Loucy (cell line): ENCODE data around the gene AP1G1.

Source experiments
- H2AFZ ChIP-seq: fragments of 200-600 bp; sonication (generic); 2 replicates; pipeline ENCODE4 v1.6.0; 2016; ENCODE audit warnings: antibody characterized with exemption, mild to moderate bottlenecking, low read length, moderate library complexity
- H3F3A ChIP-seq: fragments of 200-600 bp; 2 replicates; pipeline ENCODE4 v1.6.0; 2016; ENCODE audit warnings: antibody characterized with exemption, low read depth, mild to moderate bottlenecking
- H3K27me3 ChIP-seq: fragments of 200-600 bp; sonication (generic); 2 replicates; pipeline ENCODE4 v1.6.1; 2014; ENCODE audit warnings: low read length, mild to moderate bottlenecking; ENCODE audit not compliant: insufficient read depth, poor library complexity, severe bottlenecking
- H3K36me3 ChIP-seq: fragments of 200-600 bp; sonication (generic); 2 replicates; pipeline ENCODE4 v1.6.1; 2016; ENCODE audit warnings: low read length; ENCODE audit not compliant: insufficient read depth
- H3K4me1 ChIP-seq: fragments of 200-600 bp; sonication (generic); 2 replicates; pipeline ENCODE4 v1.5.1; 2014; ENCODE audit warnings: low read length, mild to moderate bottlenecking; ENCODE audit not compliant: insufficient read depth, poor library complexity, severe bottlenecking
- H3K4me2 ChIP-seq: fragments of 200-600 bp; sonication (generic); 2 replicates; pipeline ENCODE4 v1.6.0; 2014; ENCODE audit warnings: antibody characterized with exemption, low read length, low read depth, mild to moderate bottlenecking; ENCODE audit not compliant: poor library complexity, severe bottlenecking
- H3K4me3 ChIP-seq: fragments of 200-600 bp; sonication (generic); 2 replicates; pipeline ENCODE4 v1.5.1; 2014; ENCODE audit warnings: low read length, mild to moderate bottlenecking, mixed read lengths; ENCODE audit not compliant: poor library complexity, severe bottlenecking
- H3K79me2 ChIP-seq: fragments of 200-600 bp; sonication (generic); 2 replicates; pipeline ENCODE4 v1.6.1; 2014; ENCODE audit warnings: low read length; ENCODE audit not compliant: insufficient read depth
- H3K9ac ChIP-seq: fragments of 200-600 bp; sonication (generic); 2 replicates; pipeline ENCODE4 v1.6.0; 2014; ENCODE audit warnings: mild to moderate bottlenecking, low read depth, low read length, moderate library complexity; ENCODE audit not compliant: poor library complexity, severe bottlenecking
- H3K9me2 ChIP-seq: fragments of 200-600 bp; sonication (generic); replicated peaks from 2 replicates; pipeline ENCODE4 v1.6.1; 2016; ENCODE audit warnings: low read depth, low read length, mixed read lengths
- H3K9me3 ChIP-seq: fragments of 200-600 bp; sonication (generic); 2 replicates; pipeline ENCODE4 v1.6.1; 2014; ENCODE audit warnings: mild to moderate bottlenecking, antibody characterized with exemption, low read length, low read depth; ENCODE audit not compliant: insufficient read depth
- H4K20me1 ChIP-seq: fragments of 200-600 bp; sonication (generic); 2 replicates; pipeline ENCODE4 v1.6.0; 2014; ENCODE audit warnings: antibody characterized with exemption, low read length, mild to moderate bottlenecking; ENCODE audit not compliant: insufficient read depth, poor library complexity, severe bottlenecking
- EZH2phosphoT487 ChIP-seq: fragments of 200-600 bp; IDR thresholded peaks from 2 replicates; pipeline ENCODE4 v1.6.1; 2018; ENCODE audit warnings: antibody characterized with exemption, mild to moderate bottlenecking, moderate library complexity, borderline replicate concordance
- TF ChIP-seq, protein P1 (sequence below): fragments of 200-600 bp; sonication (generic); conservative IDR thresholded peaks from 2 replicates; pipeline ENCODE4 v1.5.1; 2014; ENCODE audit warnings: mild to moderate bottlenecking, antibody characterized with exemption, low read length

AP1G1 gene

DNA sequence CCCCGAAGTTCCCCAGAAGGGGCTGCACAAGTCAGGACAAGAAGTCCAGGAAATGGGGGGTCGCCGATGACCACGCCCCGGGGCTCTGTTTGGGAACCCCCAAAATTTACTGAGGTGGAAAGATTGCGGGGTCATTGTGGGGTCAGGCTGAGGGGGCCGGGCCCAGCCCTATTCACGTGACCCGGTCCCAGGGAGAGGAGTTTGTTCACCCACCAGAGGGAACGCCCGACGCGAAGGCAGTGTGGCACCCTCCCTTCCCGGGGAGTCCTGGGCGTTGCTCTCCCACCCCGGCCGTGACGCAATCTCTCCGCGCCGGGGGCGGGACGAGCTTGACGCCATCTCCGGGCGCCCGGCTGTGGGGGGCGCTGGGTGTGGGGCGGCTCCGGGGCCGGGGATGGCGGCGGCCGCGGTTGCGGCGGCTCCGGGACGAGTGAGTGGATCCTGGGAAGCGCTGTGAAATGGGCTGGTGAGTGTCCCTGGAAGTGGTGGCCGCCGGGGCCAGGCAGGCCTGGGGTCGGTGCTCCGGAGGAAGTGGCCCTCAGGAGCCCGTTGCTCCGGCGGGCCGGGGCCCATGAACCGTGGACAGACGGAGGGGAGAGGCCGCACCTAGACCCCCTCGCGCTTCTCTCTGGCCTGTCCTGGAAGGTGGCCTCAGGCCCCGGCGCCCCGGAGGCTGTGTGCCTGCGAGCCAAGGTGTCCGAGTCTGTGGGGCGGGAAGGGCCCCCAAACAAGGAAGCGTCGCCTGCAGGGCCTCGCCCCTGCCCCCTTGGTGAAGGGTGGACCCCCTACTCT is 37.2 kb upstream of the AP1G1 start, which contains the start of gene ATXN1L:
Gene ATXN1L, plus strand, starts transcription at position 338 of the 792 bp plus-strand sequence. CDS start 3,765 bp downstream, outside the sequence.
- peaks cover 28% of the 10 kb centered on the region for H3K79me2 ChIP-seq
- peak within 1 kb of the TSS; percentile 98 for H3K4me2 ChIP-seq
- no peaks in the 10 kb centered on the region for H3F3A ChIP-seq
- H3K4me1 ChIP-seq: peaks cover 17% of the 10 kb centered on the region
- H3K4me3 ChIP-seq: peak within 1 kb of the TSS; percentile 95
- no peaks in the 10 kb centered on the region for H3K9me3 ChIP-seq
- TF ChIP-seq, protein P1, sequence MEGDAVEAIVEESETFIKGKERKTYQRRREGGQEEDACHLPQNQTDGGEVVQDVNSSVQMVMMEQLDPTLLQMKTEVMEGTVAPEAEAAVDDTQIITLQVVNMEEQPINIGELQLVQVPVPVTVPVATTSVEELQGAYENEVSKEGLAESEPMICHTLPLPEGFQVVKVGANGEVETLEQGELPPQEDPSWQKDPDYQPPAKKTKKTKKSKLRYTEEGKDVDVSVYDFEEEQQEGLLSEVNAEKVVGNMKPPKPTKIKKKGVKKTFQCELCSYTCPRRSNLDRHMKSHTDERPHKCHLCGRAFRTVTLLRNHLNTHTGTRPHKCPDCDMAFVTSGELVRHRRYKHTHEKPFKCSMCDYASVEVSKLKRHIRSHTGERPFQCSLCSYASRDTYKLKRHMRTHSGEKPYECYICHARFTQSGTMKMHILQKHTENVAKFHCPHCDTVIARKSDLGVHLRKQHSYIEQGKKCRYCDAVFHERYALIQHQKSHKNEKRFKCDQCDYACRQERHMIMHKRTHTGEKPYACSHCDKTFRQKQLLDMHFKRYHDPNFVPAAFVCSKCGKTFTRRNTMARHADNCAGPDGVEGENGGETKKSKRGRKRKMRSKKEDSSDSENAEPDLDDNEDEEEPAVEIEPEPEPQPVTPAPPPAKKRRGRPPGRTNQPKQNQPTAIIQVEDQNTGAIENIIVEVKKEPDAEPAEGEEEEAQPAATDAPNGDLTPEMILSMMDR: no peak
- no peak for TF ChIP-seq EZH2phosphoT487
- H3K27me3 ChIP-seq: no peaks in the 10 kb centered on the region
- H3K9me2 ChIP-seq: no peaks in the 10 kb centered on the region
- peak within 1 kb of the TSS; percentile 82 for H3K9ac ChIP-seq
- H4K20me1 ChIP-seq: peaks cover 11% of the 10 kb centered on the region
- H2AFZ ChIP-seq: peak within 1 kb of the TSS; percentile 92
- H3K36me3 ChIP-seq: peaks cover 12% of the 10 kb centered on the region; the same call in 1 of the 2 replicates

DNA sequence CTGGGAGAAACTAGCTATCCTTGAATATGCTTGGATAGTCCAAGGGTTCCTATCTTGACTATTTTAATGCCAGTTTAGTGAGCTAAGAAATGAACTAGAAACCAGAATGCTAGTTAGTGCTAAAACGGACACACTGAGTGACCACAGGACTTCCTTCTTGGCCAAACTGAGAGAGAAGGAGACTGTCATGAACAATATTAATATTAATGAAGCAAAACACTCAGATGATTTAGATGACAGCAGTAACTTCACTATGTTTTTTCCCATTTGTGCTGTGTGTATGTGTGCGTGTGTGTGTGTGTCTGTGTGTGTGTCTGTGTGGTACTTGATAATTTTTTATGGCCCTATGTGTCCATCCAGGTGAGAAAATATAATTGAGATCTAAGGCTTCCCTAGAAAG is 34.9 kb upstream of the AP1G1 start:
- H3K36me3 ChIP-seq: no peaks in the 10 kb centered on the region
- H3K27me3 ChIP-seq: no peaks in the 10 kb centered on the region
- H3K79me2 ChIP-seq: peaks cover 27% of the 10 kb centered on the region
- no peak overlapping the region for H3K4me2 ChIP-seq
- H3K4me3 ChIP-seq: no peak overlapping the region
- no peaks in the 10 kb centered on the region for H3F3A ChIP-seq
- H4K20me1 ChIP-seq: peaks cover 11% of the 10 kb centered on the region
- no peaks in the 10 kb centered on the region for H3K9me3 ChIP-seq
- H3K4me1 ChIP-seq: peaks cover 17% of the 10 kb centered on the region
- TF ChIP-seq, protein P1: no peak
- TF ChIP-seq EZH2phosphoT487: no peak
- no peaks in the 10 kb centered on the region for H3K9me2 ChIP-seq
- no peak overlapping the region for H3K9ac ChIP-seq
- H2AFZ ChIP-seq: no peak overlapping the region

DNA sequence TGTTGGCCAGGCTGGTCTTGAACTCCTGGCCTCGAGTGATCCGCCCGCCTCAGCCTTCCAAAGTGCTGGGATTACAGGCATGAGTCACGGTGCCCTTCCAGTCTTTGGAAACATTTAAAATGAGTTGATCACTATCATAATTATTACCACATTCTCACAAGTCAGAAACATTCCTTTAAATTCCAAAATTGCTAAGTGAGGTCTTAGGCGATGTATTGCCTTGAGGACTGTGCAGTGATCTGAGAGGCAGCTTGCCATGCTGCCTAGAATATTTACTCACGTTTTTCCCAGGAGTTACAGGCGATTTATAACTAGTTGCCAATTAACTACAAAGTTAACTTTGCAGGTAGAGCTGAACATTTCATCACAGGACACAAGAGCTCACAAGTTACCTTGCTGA is 31.4 kb upstream of the AP1G1 start:
- Histone ChIP-seq H3K79me2 (no peaks in the 10 kb centered on the region), H3K27me3 (no peaks in the 10 kb centered on the region), H4K20me1 (no peaks in the 10 kb centered on the region), H3F3A (no peaks in the 10 kb centered on the region), H3K4me1 (no peaks in the 10 kb centered on the region), H3K9me2 (no peaks in the 10 kb centered on the region), H3K9ac (no peak overlapping the region), H3K4me2 (no peak overlapping the region), H2AFZ (no peak overlapping the region), H3K9me3 (no peaks in the 10 kb centered on the region), H3K36me3 (no peaks in the 10 kb centered on the region), H3K4me3 (no peak overlapping the region)
- TF ChIP-seq, protein P1: no peak
- TF ChIP-seq EZH2phosphoT487: no peak
